ENCODE results near the gene AEBP1.
A peak's percentile ranks its signal among the peaks of the same experiment; 100 is the strongest.

AEBP1 gene

GRCh38 chr7:44153948-44154335, 49.8 kb downstream of the AEBP1 start:
- no peak for FAIRE-seq
- DNase-seq (ENCODE audit: low spot score) = no peak

- FAIRE-seq (no peak), DNase-seq (ENCODE audit: low spot score) (no peak)
These were observed 50.6 kb downstream of the AEBP1 start for GRCh38 chr7:44154703-44155102.

- peak; percentile 63 for FAIRE-seq
These were observed 51.3 kb downstream of the AEBP1 start for GRCh38 chr7:44155191-44156185.

GRCh38 chr7:44156453-44157010, 52.4 kb downstream of the AEBP1 start:
- peak; percentile 27 for FAIRE-seq
- DNase-seq (ENCODE audit: low spot score) = no peak

More at GRCh38 chr7:44155191-44156185, 51.3 kb downstream of the AEBP1 start:
- no peak for DNase-seq (ENCODE audit: low spot score)

GRCh38 chr7:44157116-44158080, 53.3 kb downstream of the AEBP1 start:
- DNase-seq (ENCODE audit: low spot score) = no peak
- FAIRE-seq = no peak

GRCh38 chr7:44158096-44158872, 54.1 kb downstream of the AEBP1 start:
- DNase-seq (ENCODE audit: low spot score) = no peak
- FAIRE-seq = peak; percentile 80

GRCh38 chr7:44158873-44159631, 54.9 kb downstream of the AEBP1 start:
- no peak for DNase-seq (ENCODE audit: low spot score)
- FAIRE-seq = peak; percentile 68

- DNase-seq (ENCODE audit: low spot score) = no peak
- FAIRE-seq = no peak
These were observed 55.9 kb downstream of the AEBP1 start for GRCh38 chr7:44159824-44160630.

- FAIRE-seq (no peak), DNase-seq (ENCODE audit: low spot score) (no peak)
These were observed 57.2 kb downstream of the AEBP1 start for GRCh38 chr7:44161371-44161770.

- FAIRE-seq = no peak
- no peak for DNase-seq (ENCODE audit: low spot score)
These were observed 58.0 kb downstream of the AEBP1 start for GRCh38 chr7:44162179-44162578.

- DNase-seq (ENCODE audit: low spot score) (no peak), FAIRE-seq (no peak)
These were observed 58.7 kb downstream of the AEBP1 start for GRCh38 chr7:44162785-44163395.

GRCh38 chr7:44163591-44163990, 59.4 kb downstream of the AEBP1 start:
- FAIRE-seq (peak; percentile 70), DNase-seq (ENCODE audit: low spot score) (peak; percentile 90)
